ENCODE measurements around the gene FBXO40. TPM values are rescaled to one million over a fixed set of nuclear protein-coding genes. Genes with fewer than 3 reads are reported as not detected.

Gene FBXO40
- total RNA-seq, 2 experiments from 2014 or later = not detected

GRCh38 chr3:121645054-121645453, 51.9 kb downstream of the FBXO40 start:
- peaks cover 75% of the 10 kb centered on the region for H3K36me3 ChIP-seq (ENCODE audit: insufficient read depth, low read length)
- no peak for TF ChIP-seq CTCF (IDR thresholded peaks at IDR 0.05)
- H3K27me3 Mint-ChIP-seq = no peaks in the 10 kb centered on the region
- no peaks in the 10 kb centered on the region for H3K9me3 Mint-ChIP-seq
- intact Hi-C loops (cut with DNase I, micrococcal nuclease) = no loop called here
- POLR2A ChIA-PET = no interaction called here
- peaks cover 35% of the 10 kb centered on the region for H3K4me1 Mint-ChIP-seq (ENCODE audit: low read depth)
- DNase-seq (no peak), ATAC-seq (ENCODE audit: poor library complexity) (no peak)
- no peaks in the 10 kb centered on the region for H3K27me3 ChIP-seq (ENCODE audit: control insufficient read depth in 1 of 2, insufficient read depth in 2 of 2, low read length in 2 of 2)
- no peaks in the 10 kb centered on the region for H3K9me3 ChIP-seq (ENCODE audit: control insufficient read depth in 1 of 2, insufficient read depth in 1 of 2, low read length in 2 of 2)
- H3K4me3 Mint-ChIP-seq = no peak overlapping the region
- peaks cover 87% of the 10 kb centered on the region for H3K36me3 Mint-ChIP-seq (ENCODE audit: low read depth)
- no peak overlapping the region for H3K27ac Mint-ChIP-seq
- no peak overlapping the region for H3K4me3 ChIP-seq (ENCODE audit: low read length)
- CTCF ChIA-PET = interaction anchor here (0.5 kb wide), 1 partner anchor 45 kb away, joined by 4 read pairs; no protein-coding TSS in a partner anchor
- H3K4me1 ChIP-seq (ENCODE audit: insufficient read depth, low read length) = no peaks in the 10 kb centered on the region
- no peak overlapping the region for H3K27ac ChIP-seq (ENCODE audit: low read depth in 1 of 2, low read length in 2 of 2)

GRCh38 chr3:121648219-121648958, 55.2 kb downstream of the FBXO40 start:
- Mint-ChIP-seq H3K9me3 (no peaks in the 10 kb centered on the region), H3K4me3 (no peak overlapping the region), H3K27ac (peak overlapping the region; percentile 47), H3K4me1 (ENCODE audit: low read depth) (peaks cover 48% of the 10 kb centered on the region), H3K36me3 (ENCODE audit: low read depth) (peaks cover 88% of the 10 kb centered on the region), H3K27me3 (no peaks in the 10 kb centered on the region)
- CTCF ChIA-PET = no interaction called here
- no peaks in the 10 kb centered on the region for H3K27me3 ChIP-seq (ENCODE audit: control insufficient read depth in 1 of 2, insufficient read depth in 2 of 2, low read length in 2 of 2)
- no peak for ATAC-seq (ENCODE audit: poor library complexity)
- no peaks in the 10 kb centered on the region for H3K9me3 ChIP-seq (ENCODE audit: control insufficient read depth in 1 of 2, insufficient read depth in 1 of 2, low read length in 2 of 2)
- peaks cover 9% of the 10 kb centered on the region for H3K4me1 ChIP-seq (ENCODE audit: insufficient read depth, low read length)
- no peak overlapping the region for H3K27ac ChIP-seq (ENCODE audit: low read depth in 1 of 2, low read length in 2 of 2)
- no peak overlapping the region for H3K4me3 ChIP-seq (ENCODE audit: low read length)
- intact Hi-C loops (cut with DNase I, micrococcal nuclease) = no loop called here
- no peak for TF ChIP-seq CTCF (IDR thresholded peaks at IDR 0.05)
- POLR2A ChIA-PET = interaction anchor here (0.6 kb wide), 1 partner anchor 102 kb away, joined by 3 read pairs; no protein-coding TSS in a partner anchor
- DNase-seq = no peak
- peaks cover 72% of the 10 kb centered on the region for H3K36me3 ChIP-seq (ENCODE audit: insufficient read depth, low read length)

GRCh38 chr3:121649645-121650044, 56.5 kb downstream of the FBXO40 start:
- Mint-ChIP-seq H3K27me3 (no peaks in the 10 kb centered on the region), H3K36me3 (ENCODE audit: low read depth) (peaks cover 88% of the 10 kb centered on the region), H3K4me3 (no peak overlapping the region), H3K4me1 (ENCODE audit: low read depth) (peaks cover 61% of the 10 kb centered on the region), H3K9me3 (no peaks in the 10 kb centered on the region), H3K27ac (peak overlapping the region; percentile 49)
- CTCF ChIA-PET = no interaction called here
- Histone ChIP-seq H3K27me3 (ENCODE audit: control insufficient read depth in 1 of 2, insufficient read depth in 2 of 2, low read length in 2 of 2) (no peaks in the 10 kb centered on the region), H3K36me3 (ENCODE audit: insufficient read depth, low read length) (peaks cover 67% of the 10 kb centered on the region), H3K4me3 (ENCODE audit: low read length) (no peak overlapping the region), H3K9me3 (ENCODE audit: control insufficient read depth in 1 of 2, insufficient read depth in 1 of 2, low read length in 2 of 2) (no peaks in the 10 kb centered on the region), H3K4me1 (ENCODE audit: insufficient read depth, low read length) (peaks cover 20% of the 10 kb centered on the region), H3K27ac (ENCODE audit: low read depth in 1 of 2, low read length in 2 of 2) (peak overlapping the region in 1 of 2 donors; percentile 41)
- no peak for ATAC-seq (ENCODE audit: poor library complexity)
- no peak for DNase-seq
- POLR2A ChIA-PET = no interaction called here
- TF ChIP-seq CTCF (IDR thresholded peaks at IDR 0.05) = no peak
- intact Hi-C loops (cut with DNase I, micrococcal nuclease) = loop anchor here in 1 of 2 experiments (5.0 to 10.0 kb wide), 3 partner anchors 107 to 1965 kb away; partner anchors contain the start of genes FAM162A and MIX23
